HCT116 (cell line): Measurements from ENCODE around the gene RMND5A.

Source experiments
- CTCF ChIP-seq, 3 experiments: fragments of 200-600 bp in 1 of 3; sonication (generic) in 1 of 3; IDR thresholded peaks in 2 of 3; conservative IDR thresholded peaks in 1 of 3; 2 replicates each; pipeline ENCODE4 v1.5.1; 2012 to 2017; ENCODE audit warnings: low read depth in 2 of 3, low read length in 2 of 3, antibody characterized with exemption in 1 of 3, borderline replicate concordance in 1 of 3, control low read depth in 1 of 3, mild to moderate bottlenecking in 1 of 3, mixed read lengths in 1 of 3, mixed run types in 1 of 3, moderate library complexity in 1 of 3; ENCODE audit not compliant: insufficient read depth in 1 of 3
- POLR2AphosphoS5 ChIP-seq: IDR thresholded peaks from 2 replicates; pipeline ENCODE4 v1.6.1; 2011; ENCODE audit warnings: mild to moderate bottlenecking, low read depth, low read length, moderate library complexity
- SIN3A ChIP-seq: IDR thresholded peaks from 2 replicates; pipeline ENCODE4 v1.6.1; 2012; ENCODE audit warnings: low read depth
- TF ChIP-seq, protein P1 (sequence below): IDR thresholded peaks from 2 replicates; pipeline ENCODE4 v1.6.1; 2012; ENCODE audit warnings: low read depth

DNA sequence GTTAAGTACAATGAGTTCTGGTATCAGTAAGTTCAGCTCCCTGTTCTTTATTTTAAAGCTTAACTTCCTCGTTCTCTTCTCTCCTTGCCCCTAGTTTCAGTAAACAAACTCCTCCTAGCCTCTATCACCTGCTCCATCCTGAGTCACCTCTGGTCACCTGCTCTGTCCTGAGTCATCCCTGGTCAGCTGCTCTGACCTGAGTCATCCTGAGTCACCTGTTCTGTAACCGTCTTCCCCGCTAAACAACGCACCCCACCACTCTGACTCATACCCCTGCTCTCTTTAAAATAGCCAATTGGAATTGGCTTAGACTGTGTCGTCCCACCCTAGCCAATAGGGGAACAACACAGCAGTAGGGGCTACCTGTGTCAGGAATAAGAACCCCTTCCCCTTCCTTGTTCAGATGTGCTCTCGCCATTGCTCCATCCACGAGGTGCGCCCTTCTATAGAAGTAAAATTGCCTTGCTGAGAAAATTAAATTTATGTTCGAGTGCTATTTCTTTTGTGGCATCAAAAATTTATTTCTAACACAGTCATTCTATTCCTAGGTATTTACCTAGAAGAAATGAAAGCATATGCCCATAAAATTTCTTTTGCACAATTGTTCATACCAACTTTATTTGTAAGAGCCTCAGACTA, 24.9 kb upstream of the RMND5A start:
- TF ChIP-seq CTCF (IDR thresholded peaks at IDR 0.05 in 2 of 3, conservative IDR thresholded peaks at IDR 0.05 in 1 of 3; ENCODE audit: borderline replicate concordance in 1 of 3, insufficient read depth in 1 of 3, low read depth in 2 of 3, low read length in 2 of 3) = no peak
- TF ChIP-seq SIN3A = no peak
- peak; percentile 29; the same call in 1 of the 2 replicates for TF ChIP-seq POLR2AphosphoS5
- TF ChIP-seq, protein P1, sequence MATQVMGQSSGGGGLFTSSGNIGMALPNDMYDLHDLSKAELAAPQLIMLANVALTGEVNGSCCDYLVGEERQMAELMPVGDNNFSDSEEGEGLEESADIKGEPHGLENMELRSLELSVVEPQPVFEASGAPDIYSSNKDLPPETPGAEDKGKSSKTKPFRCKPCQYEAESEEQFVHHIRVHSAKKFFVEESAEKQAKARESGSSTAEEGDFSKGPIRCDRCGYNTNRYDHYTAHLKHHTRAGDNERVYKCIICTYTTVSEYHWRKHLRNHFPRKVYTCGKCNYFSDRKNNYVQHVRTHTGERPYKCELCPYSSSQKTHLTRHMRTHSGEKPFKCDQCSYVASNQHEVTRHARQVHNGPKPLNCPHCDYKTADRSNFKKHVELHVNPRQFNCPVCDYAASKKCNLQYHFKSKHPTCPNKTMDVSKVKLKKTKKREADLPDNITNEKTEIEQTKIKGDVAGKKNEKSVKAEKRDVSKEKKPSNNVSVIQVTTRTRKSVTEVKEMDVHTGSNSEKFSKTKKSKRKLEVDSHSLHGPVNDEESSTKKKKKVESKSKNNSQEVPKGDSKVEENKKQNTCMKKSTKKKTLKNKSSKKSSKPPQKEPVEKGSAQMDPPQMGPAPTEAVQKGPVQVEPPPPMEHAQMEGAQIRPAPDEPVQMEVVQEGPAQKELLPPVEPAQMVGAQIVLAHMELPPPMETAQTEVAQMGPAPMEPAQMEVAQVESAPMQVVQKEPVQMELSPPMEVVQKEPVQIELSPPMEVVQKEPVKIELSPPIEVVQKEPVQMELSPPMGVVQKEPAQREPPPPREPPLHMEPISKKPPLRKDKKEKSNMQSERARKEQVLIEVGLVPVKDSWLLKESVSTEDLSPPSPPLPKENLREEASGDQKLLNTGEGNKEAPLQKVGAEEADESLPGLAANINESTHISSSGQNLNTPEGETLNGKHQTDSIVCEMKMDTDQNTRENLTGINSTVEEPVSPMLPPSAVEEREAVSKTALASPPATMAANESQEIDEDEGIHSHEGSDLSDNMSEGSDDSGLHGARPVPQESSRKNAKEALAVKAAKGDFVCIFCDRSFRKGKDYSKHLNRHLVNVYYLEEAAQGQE = no peak
